ENCODE measurements around the gene VAC14.

DNA sequence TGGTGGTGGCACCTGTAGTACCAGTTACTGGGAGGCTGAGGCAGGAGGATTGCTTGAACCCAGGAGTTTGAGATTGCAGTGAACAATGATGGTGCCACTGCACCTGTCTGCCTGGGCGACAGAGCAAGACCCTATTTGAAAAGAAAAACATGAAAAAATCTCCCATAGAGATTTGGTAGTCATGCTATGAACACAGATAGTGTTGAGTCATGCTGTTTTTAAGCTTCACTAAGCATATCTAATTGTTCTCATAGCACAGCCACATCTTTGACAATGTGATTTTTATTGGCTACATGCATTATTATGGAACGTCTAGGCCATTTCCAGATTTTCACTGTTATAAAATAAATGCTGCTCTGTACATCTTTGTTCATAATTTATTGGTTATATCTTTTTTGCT lies 148.6 kb downstream of the VAC14 start:
- TF ChIP-seq EZH2 (IDR thresholded peaks at IDR 0.05) (no peak), EZH2phosphoT487 (IDR thresholded peaks at IDR 0.05) (no peak)
- TF ChIP-seq, protein P1, sequence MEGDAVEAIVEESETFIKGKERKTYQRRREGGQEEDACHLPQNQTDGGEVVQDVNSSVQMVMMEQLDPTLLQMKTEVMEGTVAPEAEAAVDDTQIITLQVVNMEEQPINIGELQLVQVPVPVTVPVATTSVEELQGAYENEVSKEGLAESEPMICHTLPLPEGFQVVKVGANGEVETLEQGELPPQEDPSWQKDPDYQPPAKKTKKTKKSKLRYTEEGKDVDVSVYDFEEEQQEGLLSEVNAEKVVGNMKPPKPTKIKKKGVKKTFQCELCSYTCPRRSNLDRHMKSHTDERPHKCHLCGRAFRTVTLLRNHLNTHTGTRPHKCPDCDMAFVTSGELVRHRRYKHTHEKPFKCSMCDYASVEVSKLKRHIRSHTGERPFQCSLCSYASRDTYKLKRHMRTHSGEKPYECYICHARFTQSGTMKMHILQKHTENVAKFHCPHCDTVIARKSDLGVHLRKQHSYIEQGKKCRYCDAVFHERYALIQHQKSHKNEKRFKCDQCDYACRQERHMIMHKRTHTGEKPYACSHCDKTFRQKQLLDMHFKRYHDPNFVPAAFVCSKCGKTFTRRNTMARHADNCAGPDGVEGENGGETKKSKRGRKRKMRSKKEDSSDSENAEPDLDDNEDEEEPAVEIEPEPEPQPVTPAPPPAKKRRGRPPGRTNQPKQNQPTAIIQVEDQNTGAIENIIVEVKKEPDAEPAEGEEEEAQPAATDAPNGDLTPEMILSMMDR (IDR thresholded peaks at IDR 0.05) = no peak
